Sigmoid colon (tissue), 4 donors: ENCODE results near the gene BAHCC1.

Experiments
- CTCF ChIP-seq, 4 experiments: fragments of 450-650 bp in 3 of 4; fragments of 200-600 bp in 1 of 4; IDR thresholded peaks; one replicate each; pipeline ENCODE4 v1.5.1; 2016 to 2019; ENCODE audit warnings: antibody characterized with exemption in 4 of 4, mild to moderate bottlenecking in 3 of 4, moderate library complexity in 2 of 4
- EP300 ChIP-seq, 4 donors: sonication (generic); formaldehyde crosslinking; IDR thresholded peaks; one replicate each; pipeline ENCODE4 v1.6.1; 2017; ENCODE audit warnings: antibody characterized with exemption in 4 of 4
- POLR2A ChIP-seq, 2 donors: fragments of 450-650 bp; IDR thresholded peaks; one replicate each; pipeline ENCODE4 v1.6.1; 2016; ENCODE audit warnings: antibody characterized with exemption in 2 of 2, mild to moderate bottlenecking in 2 of 2, moderate library complexity in 2 of 2
- POLR2AphosphoS5 ChIP-seq, 4 donors: sonication (generic); formaldehyde crosslinking; IDR thresholded peaks; one replicate each; pipeline ENCODE4 v1.6.1; 2017; ENCODE audit warnings: antibody characterized with exemption in 4 of 4

GRCh38 chr17:81434072-81434471 lies 38.8 kb downstream of the BAHCC1 start:
- TF ChIP-seq POLR2AphosphoS5 (IDR thresholded peaks at IDR 0.05) = no peak
- TF ChIP-seq CTCF (IDR thresholded peaks at IDR 0.05) = no peak
- TF ChIP-seq POLR2A (IDR thresholded peaks at IDR 0.05) = no peak
- TF ChIP-seq EP300 (IDR thresholded peaks at IDR 0.05) = no peak
